PC-3 (cell line): Measurements from ENCODE around the gene LEKR1. TPM values are rescaled to one million over a fixed set of nuclear protein-coding genes. Genes with fewer than 3 reads are reported as not detected.

ENCODE experiments used
- ATAC-seq: fragments of 200-7000 bp; cut with Tn5 transposase; 2 replicates; pipeline ENCODE4 v1.9.1; 2020; ENCODE audit warnings: mild to moderate bottlenecking, moderate library complexity
- BruUV-seq: library from RNA; stranded (reverse); fragments of 400-500 nt; replicated peaks from 2 replicates; lab custom pipeline; 2021; lab: Mats Ljungman, UMichigan
- CTCF ChIA-PET: fragments of 300-600 bp; sonication (Branson Sonifier 250); formaldehyde crosslinking; loops from one replicate; lab custom pipeline; 2022; ENCODE audit warnings: antibody characterized with exemption; lab: Charles Lee
- POLR2A ChIA-PET: fragments of 300-600 bp; sonication (Branson Sonifier 250); formaldehyde crosslinking; loops from one replicate; lab custom pipeline; 2022; ENCODE audit warnings: antibody characterized with exemption; ENCODE audit not compliant: unreplicated experiment; lab: Charles Lee
- DNase-seq: peaks from one replicate; pipeline ENCODE4 v3.0.0-alpha.2; 2015
- H2AFZ ChIP-seq: fragments of 300-600 bp; sonication (generic); 2 replicates; pipeline ENCODE4 v1.6.0; 2016; ENCODE audit warnings: antibody characterized with exemption, low read length
- H3F3A ChIP-seq: fragments of 300-600 bp; sonication (generic); one replicate; pipeline ENCODE4 v1.6.0; 2017; ENCODE audit warnings: antibody characterized with exemption, low read length, control low read depth, mild to moderate bottlenecking; ENCODE audit not compliant: unreplicated experiment
- H3K27ac ChIP-seq: fragments of 300-600 bp; sonication (generic); 2 replicates; pipeline ENCODE4 v1.5.1; 2016; ENCODE audit warnings: mild to moderate bottlenecking, low read length
- H3K27me3 ChIP-seq: fragments of 300-600 bp; sonication (generic); 2 replicates; pipeline ENCODE4 v1.6.1; 2016; ENCODE audit warnings: low read length, mixed read lengths
- H3K36me3 ChIP-seq: fragments of 300-600 bp; sonication (generic); 2 replicates; pipeline ENCODE4 v1.6.1; 2016; ENCODE audit warnings: low read depth, mixed run types, low read length, mixed read lengths
- H3K4me1 ChIP-seq: fragments of 300-600 bp; sonication (generic); 2 replicates; pipeline ENCODE4 v1.5.1; 2016; ENCODE audit warnings: low read length; ENCODE audit not compliant: insufficient read depth
- H3K4me2 ChIP-seq: fragments of 300-600 bp; sonication (generic); 2 replicates; pipeline ENCODE4 v1.6.0; 2016; ENCODE audit warnings: low read length
- H3K4me3 ChIP-seq: fragments of 300-600 bp; sonication (generic); 2 replicates; pipeline ENCODE4 v1.5.1; 2016; ENCODE audit warnings: mild to moderate bottlenecking, low read length, mixed read lengths
- H3K79me2 ChIP-seq: fragments of 300-600 bp; sonication (generic); 2 replicates; pipeline ENCODE4 v1.6.1; 2017; ENCODE audit warnings: low read length, mixed read lengths
- H3K9ac ChIP-seq: fragments of 300-600 bp; sonication (generic); 2 replicates; pipeline ENCODE4 v1.6.0; 2016; ENCODE audit warnings: mild to moderate bottlenecking, low read length
- H3K9me2 ChIP-seq: fragments of 300-600 bp; sonication (generic); replicated peaks from 2 replicates; pipeline ENCODE4 v1.6.1; 2016; ENCODE audit warnings: mixed run types, low read length, mixed read lengths
- H3K9me3 ChIP-seq: fragments of 300-600 bp; sonication (generic); 2 replicates; pipeline ENCODE4 v1.6.1; 2016; ENCODE audit warnings: low read length, mixed read lengths
- H4K20me1 ChIP-seq: fragments of 300-600 bp; sonication (generic); 2 replicates; pipeline ENCODE4 v1.6.1; 2016; ENCODE audit warnings: low read length, mixed read lengths
- EZH2 ChIP-seq: fragments of 300-600 bp; sonication (generic); IDR thresholded peaks from one replicate; pipeline ENCODE4 v1.6.1; 2017; ENCODE audit warnings: antibody characterized with exemption, mild to moderate bottlenecking, low read length; ENCODE audit not compliant: unreplicated experiment
- EZH2phosphoT487 ChIP-seq: fragments of 300-600 bp; sonication (generic); IDR thresholded peaks from 2 replicates; pipeline ENCODE4 v1.6.1; 2018; ENCODE audit warnings: mild to moderate bottlenecking, antibody characterized with exemption, low read length, borderline replicate concordance
- intact Hi-C: fragments of 100-400 bp; cut with micrococcal nuclease; formaldehyde crosslinking; loops from 2 replicates; pipeline ENCODE4 v1.9.0; 2023
- total RNA-seq: library from RNA; depleted of rRNA; stranded (reverse); fragments of >200 nt; gene quantifications from 2 replicates; pipeline ENCODE4 v1.2.3, GENCODE V29; 2014
- TF ChIP-seq, protein P1 (sequence below): fragments of 300-600 bp; sonication (generic); conservative IDR thresholded peaks from 2 replicates; pipeline ENCODE4 v1.5.1; 2017; ENCODE audit warnings: antibody characterized with exemption, low read depth, mild to moderate bottlenecking, low read length

LEKR1 gene
- total RNA-seq, 1 experiment from 2014 or later: 0.15 TPM

DNA sequence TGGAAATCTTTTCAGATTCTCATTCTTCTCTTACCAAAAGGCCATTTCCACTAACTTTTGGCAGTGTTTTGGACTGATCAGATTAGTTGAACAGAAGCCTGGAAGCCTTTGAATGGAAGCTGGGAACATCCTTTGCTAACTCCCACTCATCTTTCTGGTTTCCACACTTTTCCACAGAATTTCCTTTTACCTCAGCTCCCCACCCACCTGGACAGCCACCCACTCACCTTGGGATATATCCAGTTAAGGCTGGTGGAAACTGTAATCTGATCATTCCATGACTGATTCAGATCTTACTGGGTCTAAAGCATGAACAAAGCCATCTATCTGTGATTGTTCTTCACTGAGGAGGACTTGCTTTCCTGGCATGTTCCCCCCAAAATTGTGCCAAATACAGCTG is 214.3 kb downstream of the LEKR1 start:
- Histone ChIP-seq H3K9me2 (no peaks in the 10 kb centered on the region), H2AFZ (no peak overlapping the region), H3K27ac (no peak overlapping the region), H3K27me3 (no peaks in the 10 kb centered on the region), H3K4me3 (no peak overlapping the region), H3K9me3 (no peaks in the 10 kb centered on the region), H3K36me3 (no peaks in the 10 kb centered on the region), H3K9ac (no peak overlapping the region), H3K4me2 (no peak overlapping the region), H4K20me1 (no peaks in the 10 kb centered on the region), H3K79me2 (no peaks in the 10 kb centered on the region), H3K4me1 (no peaks in the 10 kb centered on the region), H3F3A (no peaks in the 10 kb centered on the region)
- TF ChIP-seq EZH2 (no peak), EZH2phosphoT487 (no peak)
- TF ChIP-seq, protein P1, sequence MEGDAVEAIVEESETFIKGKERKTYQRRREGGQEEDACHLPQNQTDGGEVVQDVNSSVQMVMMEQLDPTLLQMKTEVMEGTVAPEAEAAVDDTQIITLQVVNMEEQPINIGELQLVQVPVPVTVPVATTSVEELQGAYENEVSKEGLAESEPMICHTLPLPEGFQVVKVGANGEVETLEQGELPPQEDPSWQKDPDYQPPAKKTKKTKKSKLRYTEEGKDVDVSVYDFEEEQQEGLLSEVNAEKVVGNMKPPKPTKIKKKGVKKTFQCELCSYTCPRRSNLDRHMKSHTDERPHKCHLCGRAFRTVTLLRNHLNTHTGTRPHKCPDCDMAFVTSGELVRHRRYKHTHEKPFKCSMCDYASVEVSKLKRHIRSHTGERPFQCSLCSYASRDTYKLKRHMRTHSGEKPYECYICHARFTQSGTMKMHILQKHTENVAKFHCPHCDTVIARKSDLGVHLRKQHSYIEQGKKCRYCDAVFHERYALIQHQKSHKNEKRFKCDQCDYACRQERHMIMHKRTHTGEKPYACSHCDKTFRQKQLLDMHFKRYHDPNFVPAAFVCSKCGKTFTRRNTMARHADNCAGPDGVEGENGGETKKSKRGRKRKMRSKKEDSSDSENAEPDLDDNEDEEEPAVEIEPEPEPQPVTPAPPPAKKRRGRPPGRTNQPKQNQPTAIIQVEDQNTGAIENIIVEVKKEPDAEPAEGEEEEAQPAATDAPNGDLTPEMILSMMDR: no peak
- ChIA-PET CTCF (no interaction called here), POLR2A (no interaction called here)
- BruUV-seq: no TSS peak
- DNase-seq: no peak
- intact Hi-C loops: no loop called here
- no peak for ATAC-seq

DNA sequence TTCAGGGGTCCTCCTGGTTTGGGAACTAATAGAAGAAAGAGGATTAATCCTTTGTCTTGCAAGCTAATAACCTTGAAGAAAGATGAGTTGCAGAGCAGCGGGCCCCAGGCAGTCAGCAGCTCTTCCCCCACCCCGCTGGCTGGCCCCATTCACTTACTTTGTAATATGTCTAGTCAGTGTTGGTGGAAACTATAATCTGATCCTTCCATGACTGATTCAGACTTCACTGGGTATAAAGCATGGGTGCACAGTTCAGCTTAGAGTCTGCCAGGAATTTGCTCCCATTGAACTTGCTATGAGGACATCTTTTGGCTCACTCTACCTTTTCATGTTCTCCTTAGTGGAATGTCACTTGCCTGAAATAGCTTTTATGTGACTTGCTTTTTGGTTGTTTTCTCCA is 216.1 kb downstream of the LEKR1 start:
- no peaks in the 10 kb centered on the region for H3K9me2 ChIP-seq
- intact Hi-C loops: no loop called here
- no peak overlapping the region for H2AFZ ChIP-seq
- no peaks in the 10 kb centered on the region for H3K27me3 ChIP-seq
- no peak overlapping the region for H3K4me3 ChIP-seq
- H3K27ac ChIP-seq: no peak overlapping the region
- BruUV-seq: no TSS peak
- no peak for DNase-seq
- no peaks in the 10 kb centered on the region for H4K20me1 ChIP-seq
- H3K79me2 ChIP-seq: no peaks in the 10 kb centered on the region
- H3K9ac ChIP-seq: no peak overlapping the region
- no peak overlapping the region for H3K4me2 ChIP-seq
- H3F3A ChIP-seq: no peaks in the 10 kb centered on the region
- TF ChIP-seq EZH2 (no peak), EZH2phosphoT487 (no peak)
- TF ChIP-seq, protein P1: no peak
- no peaks in the 10 kb centered on the region for H3K9me3 ChIP-seq
- no peaks in the 10 kb centered on the region for H3K36me3 ChIP-seq
- ATAC-seq: no peak
- H3K4me1 ChIP-seq: no peaks in the 10 kb centered on the region
- ChIA-PET CTCF (no interaction called here), POLR2A (no interaction called here)

DNA sequence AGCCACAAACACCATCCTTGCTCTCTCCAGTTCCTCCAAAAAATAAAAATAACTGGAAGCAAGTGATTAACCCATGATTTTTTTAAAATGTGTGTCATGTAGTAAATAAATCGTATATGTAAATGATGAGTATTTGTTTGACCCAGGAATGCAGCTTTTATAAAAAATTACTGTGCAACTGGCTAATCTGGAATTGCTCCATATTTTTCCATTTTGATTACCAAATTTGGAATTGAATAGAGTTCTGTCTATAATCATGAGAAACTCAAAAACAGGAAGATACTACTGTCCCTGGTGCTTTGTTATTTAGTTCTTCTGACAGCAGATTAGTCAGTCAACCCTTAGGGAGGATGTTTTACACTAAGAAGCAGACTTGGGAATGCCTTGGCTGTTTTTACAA is 217.6 kb downstream of the LEKR1 start:
- Histone ChIP-seq H3K27ac (no peak overlapping the region), H3F3A (no peaks in the 10 kb centered on the region), H3K9me2 (no peaks in the 10 kb centered on the region), H3K27me3 (no peaks in the 10 kb centered on the region), H3K9ac (no peak overlapping the region), H4K20me1 (no peaks in the 10 kb centered on the region), H3K36me3 (no peaks in the 10 kb centered on the region), H3K9me3 (no peaks in the 10 kb centered on the region), H3K4me1 (no peaks in the 10 kb centered on the region), H3K4me3 (no peak overlapping the region), H3K79me2 (no peaks in the 10 kb centered on the region), H2AFZ (no peak overlapping the region), H3K4me2 (no peak overlapping the region)
- POLR2A ChIA-PET: no interaction called here
- no peak for DNase-seq
- intact Hi-C loops: no loop called here
- no TSS peak for BruUV-seq
- no peak for TF ChIP-seq EZH2
- TF ChIP-seq, protein P1: no peak
- TF ChIP-seq EZH2phosphoT487: no peak
- CTCF ChIA-PET: no interaction called here
- no peak for ATAC-seq
